ENCODE data around the gene SCMH1.

DNA sequence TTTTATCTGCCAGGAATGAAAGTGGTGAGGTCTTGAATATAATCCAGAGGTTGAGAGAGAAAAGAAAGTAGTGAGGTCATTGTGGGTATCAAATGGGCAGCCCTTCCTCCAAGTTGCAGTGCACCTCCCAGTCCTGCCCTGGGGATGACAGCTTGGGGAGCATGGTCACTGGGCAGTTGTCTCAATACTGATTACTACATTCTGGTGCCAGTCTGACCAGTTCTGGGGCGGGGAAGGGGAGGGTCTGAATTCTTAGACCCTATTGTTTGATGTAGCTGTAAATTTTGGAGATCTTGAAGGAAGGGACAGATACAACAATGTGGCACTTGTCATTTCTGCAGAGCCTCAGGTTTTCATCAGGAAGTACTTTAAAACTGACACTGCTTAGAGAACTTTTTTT is 231.8 kb downstream of the SCMH1 start:
- TF ChIP-seq POLR2AphosphoS5 (IDR thresholded peaks at IDR 0.05; ENCODE audit: low read depth, low read length) (no peak), POLR2A (IDR thresholded peaks at IDR 0.05; ENCODE audit: low read depth, low read length) (no peak)
